Esophagus mucosa (tissue), 1 donor: Measurements from ENCODE around the gene IMMP2L. TPM values are rescaled to one million over a fixed set of nuclear protein-coding genes. Genes with fewer than 3 reads are reported as not detected.

Experiments used
- ATAC-seq: fragments of 200-7000 bp; cut with Tn5 transposase; one replicate; pipeline ENCODE4 v1.9.1; 2020
- total RNA-seq: library from RNA; stranded (reverse); gene quantifications from one replicate; pipeline ENCODE4 v1.2.4, GENCODE V29; 2023
- donor health status: DM: yes; HTN: yes; CAD: no.

IMMP2L gene
- total RNA-seq, 1 donor from 2014 or later, result 8.8 TPM

DNA sequence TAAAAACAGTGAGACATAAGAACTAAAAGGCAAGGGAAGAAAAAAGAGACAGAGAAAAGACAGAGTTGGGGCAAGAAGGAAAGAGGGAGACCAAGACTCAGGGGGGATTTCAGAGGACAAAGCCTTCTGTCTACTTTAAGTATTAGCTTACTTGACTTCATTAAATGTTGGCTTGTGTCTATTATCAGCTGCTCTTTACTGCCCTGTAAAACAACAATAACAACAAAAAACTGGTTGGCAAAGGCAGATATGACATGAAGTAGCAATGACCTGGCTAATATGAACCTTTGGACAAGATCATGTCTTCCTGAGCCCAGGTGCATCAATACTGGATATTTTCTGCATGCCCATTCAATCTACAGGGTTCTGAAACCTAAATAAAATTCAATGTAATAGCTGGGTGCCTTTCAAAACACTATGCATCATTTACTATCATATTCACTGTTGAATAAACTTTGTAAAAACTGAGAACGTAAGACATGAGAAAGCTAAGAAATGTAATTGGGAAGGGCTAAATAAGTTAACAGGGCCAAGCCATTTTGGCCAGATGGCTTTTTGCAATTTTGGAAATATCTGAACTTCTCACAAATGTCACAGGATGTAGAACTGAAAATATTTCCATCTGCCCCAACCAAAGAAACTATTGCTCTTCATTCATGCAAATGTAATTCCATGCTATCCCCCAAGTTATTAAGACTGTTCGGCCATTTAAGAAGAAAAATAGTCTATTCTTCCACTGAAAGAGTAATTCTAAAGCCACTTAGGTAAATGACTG lies 422.0 kb downstream of the IMMP2L start:
- no peak for ATAC-seq

- no peak for ATAC-seq
Measured at GRCh38 chr7:111138586-111138985, 423.7 kb downstream of the IMMP2L start.

DNA sequence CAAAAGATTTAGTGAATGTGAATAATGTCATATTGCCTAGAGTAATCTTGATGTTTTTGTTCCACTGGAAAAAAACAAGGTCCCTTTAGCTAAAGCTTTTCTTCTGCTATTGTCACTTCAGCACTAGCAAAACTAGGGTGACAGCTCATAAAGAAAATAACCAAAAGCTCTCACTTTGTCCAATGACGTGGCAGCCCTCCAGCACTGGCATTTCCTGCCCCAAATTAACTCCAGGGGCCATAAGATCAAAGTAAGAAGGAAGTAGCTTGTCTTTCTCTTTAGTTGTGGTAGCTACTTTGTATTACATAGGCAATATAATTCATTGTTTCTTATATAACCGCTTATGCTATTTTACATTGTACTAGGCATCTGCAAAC lies 424.1 kb downstream of the IMMP2L start:
- no peak for ATAC-seq

- no peak for ATAC-seq
Measured at GRCh38 chr7:111137296-111138192, 424.7 kb downstream of the IMMP2L start.

GRCh38 chr7:111132833-111133232 lies 429.5 kb downstream of the IMMP2L start:
- no peak for ATAC-seq

- ATAC-seq, result no peak
Measured at GRCh38 chr7:111129435-111129834, 432.9 kb downstream of the IMMP2L start.

- no peak for ATAC-seq
Measured at GRCh38 chr7:111126987-111127386, 435.3 kb downstream of the IMMP2L start.

DNA sequence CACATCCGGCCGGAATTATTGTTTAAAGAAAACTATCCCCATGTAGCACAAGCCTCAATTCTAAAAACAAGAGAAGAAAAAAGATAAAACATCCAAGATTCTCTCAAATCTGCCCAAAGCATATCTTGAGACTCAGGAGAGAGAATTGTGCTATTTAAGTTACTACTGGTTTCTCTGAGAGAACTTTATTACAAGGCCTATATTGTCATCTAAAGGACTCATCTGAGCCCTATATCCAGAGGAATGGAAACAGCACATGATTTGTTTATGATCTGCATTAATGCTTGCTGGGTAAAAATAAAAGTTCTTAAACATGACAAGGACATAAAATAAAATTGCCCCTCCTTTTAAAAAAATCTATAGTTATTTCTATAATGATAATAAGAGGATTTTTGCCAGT lies 446.3 kb downstream of the IMMP2L start:
- ATAC-seq, result no peak

GRCh38 chr7:111113263-111114017 lies 448.9 kb downstream of the IMMP2L start:
- no peak for ATAC-seq

DNA sequence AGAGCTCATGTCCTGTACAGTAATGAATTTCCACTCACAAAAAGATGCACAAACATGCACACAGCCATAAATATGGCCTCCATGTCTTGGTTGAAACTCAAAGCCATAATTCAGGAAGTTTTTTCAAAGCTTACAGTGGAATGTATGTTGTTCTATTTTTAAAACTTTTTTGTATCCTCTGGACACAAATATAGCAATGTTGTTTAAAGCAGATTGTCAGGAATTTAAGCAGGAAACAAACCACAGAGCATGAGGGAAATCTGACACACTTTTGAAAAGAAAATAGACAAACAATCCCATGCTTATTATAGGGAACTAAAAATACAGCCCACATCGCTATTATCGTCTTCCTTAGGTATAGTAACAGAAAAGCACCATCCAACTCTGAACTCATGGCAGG lies 449.9 kb downstream of the IMMP2L start:
- ATAC-seq, result no peak

- no peak for ATAC-seq
Measured at GRCh38 chr7:111108496-111108895, 453.8 kb downstream of the IMMP2L start.

DNA sequence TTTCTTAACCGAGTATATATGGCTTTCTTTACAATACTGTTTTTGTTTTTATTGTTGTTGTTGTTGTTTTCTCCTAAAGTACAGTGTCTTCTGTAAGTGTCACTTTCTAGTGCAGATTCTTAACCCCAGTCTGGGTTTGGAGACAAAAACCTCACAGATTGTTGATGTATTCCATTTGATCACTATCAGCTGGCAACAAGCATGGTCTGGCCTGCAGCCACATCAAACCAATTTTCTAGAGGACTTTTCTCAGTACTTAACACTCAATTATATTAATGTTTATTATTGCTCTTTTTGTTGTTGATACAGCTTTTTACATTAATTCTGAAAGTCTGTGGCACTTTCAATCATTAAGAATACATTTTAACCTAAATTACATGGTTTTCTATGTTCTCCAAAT lies 454.3 kb downstream of the IMMP2L start:
- no peak for ATAC-seq

- no peak for ATAC-seq
Measured at GRCh38 chr7:111107579-111107978, 454.7 kb downstream of the IMMP2L start.

GRCh38 chr7:111105269-111105668 lies 457.0 kb downstream of the IMMP2L start:
- ATAC-seq, result no peak

- ATAC-seq, result no peak
Measured at GRCh38 chr7:111104710-111105109, 457.6 kb downstream of the IMMP2L start.

- no peak for ATAC-seq
Measured at GRCh38 chr7:111103678-111104274, 458.5 kb downstream of the IMMP2L start.

DNA sequence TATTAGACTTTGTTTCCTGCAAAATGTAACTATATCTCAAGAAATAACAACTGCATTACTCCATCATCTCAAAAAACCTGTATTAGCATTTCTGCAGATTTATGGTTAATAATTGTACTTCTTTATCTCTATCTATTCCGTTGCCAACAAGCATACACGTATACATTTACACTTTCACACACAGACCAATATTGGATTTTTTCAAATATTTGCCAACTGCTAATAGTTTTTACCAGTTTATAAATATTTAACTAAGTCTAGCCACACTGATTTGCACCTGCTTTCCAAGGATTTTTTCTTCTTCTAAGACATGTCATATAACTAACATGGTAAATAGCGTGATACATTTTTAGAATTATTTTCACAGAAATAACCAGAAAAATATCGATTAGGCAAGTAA lies 459.2 kb downstream of the IMMP2L start:
- ATAC-seq, result no peak

DNA sequence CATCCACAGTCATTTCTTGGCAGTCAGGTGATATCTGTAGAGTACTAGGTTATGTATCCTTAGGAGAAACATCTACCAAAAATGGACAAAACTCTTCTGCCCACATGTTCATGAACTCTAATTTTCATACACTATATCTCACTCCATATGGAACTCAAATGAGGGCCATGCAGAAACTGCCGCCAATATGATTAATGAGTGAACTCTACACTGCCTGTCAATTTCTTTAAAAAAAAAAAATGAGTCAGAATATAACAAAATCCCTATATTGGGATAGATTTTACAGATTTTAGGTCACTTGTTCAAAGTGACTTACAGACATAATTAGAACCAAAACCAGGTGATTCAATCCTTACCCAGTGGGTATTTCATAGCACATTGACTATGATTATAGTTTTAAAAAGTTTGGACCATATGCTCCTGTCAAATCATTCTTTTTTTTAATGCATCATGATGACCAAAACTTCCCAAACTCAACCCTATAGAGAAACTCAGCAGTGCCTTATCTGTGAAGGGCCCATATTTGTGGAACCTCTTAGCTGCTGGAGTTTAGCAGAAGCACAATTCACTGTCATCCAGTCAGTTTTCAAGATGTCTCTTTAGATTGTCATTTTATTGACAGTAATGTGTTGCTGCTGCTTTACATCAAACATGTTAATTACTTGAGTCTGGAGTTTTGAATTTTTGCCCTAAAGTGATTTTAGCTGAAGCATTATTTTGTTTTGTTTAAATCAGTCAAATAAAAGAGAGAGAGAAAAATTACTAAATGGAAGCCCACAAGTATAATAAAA lies 460.2 kb downstream of the IMMP2L start:
- no peak for ATAC-seq

- ATAC-seq, result no peak
Measured at GRCh38 chr7:111098926-111099250, 463.4 kb downstream of the IMMP2L start.

DNA sequence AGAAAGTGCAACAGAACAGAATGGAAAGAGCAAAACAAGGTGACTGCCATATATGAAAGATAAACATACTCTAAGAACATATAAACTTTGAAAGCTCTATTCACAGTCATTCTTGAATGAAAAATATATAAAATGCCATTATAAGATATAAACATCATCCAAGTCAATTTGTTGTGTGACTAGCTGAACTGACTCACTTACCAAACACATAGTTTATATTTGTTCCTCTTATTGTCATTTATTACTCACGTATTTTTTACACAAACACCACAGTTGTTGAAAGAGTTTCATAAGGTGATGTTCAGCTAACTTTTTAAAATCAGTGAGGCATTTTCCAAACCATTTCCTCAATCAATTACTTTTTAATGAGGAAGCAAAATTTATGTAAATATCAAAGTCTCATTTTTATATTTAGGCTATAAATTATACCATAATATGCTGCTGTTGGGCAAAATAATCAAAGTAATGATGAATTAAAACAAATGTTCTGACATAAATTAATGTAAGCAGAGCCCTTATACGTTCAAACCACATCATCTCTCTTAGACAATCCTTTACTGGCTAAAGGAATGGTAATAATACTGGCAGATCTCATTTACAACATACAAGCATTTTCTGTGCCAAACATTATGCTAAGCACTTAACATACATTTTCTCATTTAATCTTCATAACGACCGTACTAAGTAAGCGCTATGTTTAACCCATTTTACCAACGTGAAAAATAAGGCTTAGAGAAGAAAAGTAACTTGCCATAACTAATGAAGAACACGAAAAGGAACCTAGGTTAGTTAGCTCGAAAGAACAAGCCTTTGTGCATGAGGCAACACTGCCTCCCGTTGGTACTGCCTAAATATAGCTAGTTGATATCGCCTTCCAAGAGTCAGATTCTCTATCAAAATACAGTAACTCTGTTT lies 464.0 kb downstream of the IMMP2L start:
- peak; percentile 48 for ATAC-seq

DNA sequence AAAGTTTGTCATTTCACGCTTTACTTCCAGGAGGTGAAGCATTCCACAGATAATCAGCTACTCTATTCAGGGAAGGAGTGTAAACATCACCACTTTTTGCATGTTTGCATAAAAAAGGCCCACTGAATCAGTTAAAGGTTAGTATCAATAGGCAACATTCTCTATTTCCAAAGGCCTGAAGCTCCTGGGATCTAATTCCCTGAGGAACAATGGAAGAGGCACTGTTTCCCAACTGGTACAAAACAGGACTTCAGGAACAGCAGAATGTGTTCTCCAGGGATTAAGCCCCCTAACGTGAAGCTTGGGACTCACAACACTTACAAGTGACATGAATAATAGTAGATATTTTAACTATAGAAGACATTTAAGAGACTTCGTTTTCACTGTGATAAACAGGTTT lies 465.3 kb downstream of the IMMP2L start:
- no peak for ATAC-seq
